ENCODE data around the gene MMD. TPM values are rescaled to one million over a fixed set of nuclear protein-coding genes. Genes with fewer than 3 reads are reported as not detected.

The MMD gene
- total RNA-seq, 1 donor from 2014 or later = 48.5 TPM

GRCh38 chr17:55386796-55387332 lies 34.8 kb downstream of the MMD start:
- no peak for TF ChIP-seq CTCF (IDR thresholded peaks at IDR 0.05; ENCODE audit: unreplicated experiment)
- Mint-ChIP-seq H3K27ac (ENCODE audit: unreplicated experiment) (no peak overlapping the region), H3K27me3 (ENCODE audit: unreplicated experiment) (peaks cover 6% of the 10 kb centered on the region), H3K4me3 (ENCODE audit: unreplicated experiment) (no peak overlapping the region), H3K4me1 (ENCODE audit: unreplicated experiment) (no peaks in the 10 kb centered on the region), H3K36me3 (ENCODE audit: low read depth, unreplicated experiment) (no peaks in the 10 kb centered on the region), H3K9me3 (ENCODE audit: unreplicated experiment) (no peaks in the 10 kb centered on the region)
- DNase-seq (ENCODE audit: low spot score) = no peak

- no peak for TF ChIP-seq CTCF (IDR thresholded peaks at IDR 0.05; ENCODE audit: unreplicated experiment)
- DNase-seq (ENCODE audit: low spot score) = no peak
- Mint-ChIP-seq H3K27ac (ENCODE audit: unreplicated experiment) (no peak overlapping the region), H3K27me3 (ENCODE audit: unreplicated experiment) (peaks cover 3% of the 10 kb centered on the region), H3K9me3 (ENCODE audit: unreplicated experiment) (no peaks in the 10 kb centered on the region), H3K4me1 (ENCODE audit: unreplicated experiment) (no peaks in the 10 kb centered on the region), H3K4me3 (ENCODE audit: unreplicated experiment) (no peak overlapping the region), H3K36me3 (ENCODE audit: low read depth, unreplicated experiment) (no peaks in the 10 kb centered on the region)
Measured at GRCh38 chr17:55384643-55385232, 36.9 kb downstream of the MMD start.

- no peak overlapping the region for H3K4me3 Mint-ChIP-seq (ENCODE audit: unreplicated experiment)
- H3K27ac Mint-ChIP-seq (ENCODE audit: unreplicated experiment) = no peak overlapping the region
Measured at GRCh38 chr17:55383771-55384642, 37.6 kb downstream of the MMD start.

GRCh38 chr17:55381017-55381770 lies 40.4 kb downstream of the MMD start:
- Mint-ChIP-seq H3K4me1 (ENCODE audit: unreplicated experiment) (no peaks in the 10 kb centered on the region), H3K27me3 (ENCODE audit: unreplicated experiment) (no peaks in the 10 kb centered on the region), H3K9me3 (ENCODE audit: unreplicated experiment) (no peaks in the 10 kb centered on the region), H3K4me3 (ENCODE audit: unreplicated experiment) (no peak overlapping the region), H3K27ac (ENCODE audit: unreplicated experiment) (no peak overlapping the region), H3K36me3 (ENCODE audit: low read depth, unreplicated experiment) (no peaks in the 10 kb centered on the region)
- TF ChIP-seq CTCF (IDR thresholded peaks at IDR 0.05; ENCODE audit: unreplicated experiment) = no peak
- DNase-seq (ENCODE audit: low spot score) = no peak

More at GRCh38 chr17:55383771-55384642, 37.6 kb downstream of the MMD start:
- DNase-seq (ENCODE audit: low spot score) = no peak
- H3K9me3 Mint-ChIP-seq (ENCODE audit: unreplicated experiment) = no peaks in the 10 kb centered on the region
- H3K4me1 Mint-ChIP-seq (ENCODE audit: unreplicated experiment) = no peaks in the 10 kb centered on the region
- TF ChIP-seq CTCF (IDR thresholded peaks at IDR 0.05; ENCODE audit: unreplicated experiment) = no peak
- peaks cover 3% of the 10 kb centered on the region for H3K27me3 Mint-ChIP-seq (ENCODE audit: unreplicated experiment)
- no peaks in the 10 kb centered on the region for H3K36me3 Mint-ChIP-seq (ENCODE audit: low read depth, unreplicated experiment)

Measured in endothelial cell (in vitro differentiated cells).